Measurements from ENCODE around the gene TCP11L1. TPM values are rescaled to one million over a fixed set of nuclear protein-coding genes. Genes with fewer than 3 reads are reported as not detected.

Gene TCP11L1
- total RNA-seq, 1 experiment from 2014 or later: 22.8 TPM

DNA sequence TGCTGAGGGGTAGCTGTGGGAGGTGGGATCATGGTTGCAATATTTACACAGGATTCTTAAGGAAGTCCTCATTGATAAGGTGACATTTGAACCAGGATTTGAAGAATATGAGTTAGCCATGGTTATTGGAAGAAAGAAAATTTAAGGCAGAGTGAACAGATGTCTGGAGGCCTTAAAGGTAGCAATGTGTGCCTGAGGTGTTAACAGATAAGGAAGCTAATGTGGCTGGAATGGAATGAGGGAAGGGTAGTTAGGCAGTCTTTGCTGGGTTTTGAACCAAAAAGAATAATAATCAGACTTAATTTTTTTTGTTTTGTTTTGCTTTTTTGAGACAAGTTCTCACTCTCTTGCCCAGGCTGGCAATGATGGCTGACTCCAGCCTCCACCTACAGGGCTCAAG, 33.4 kb upstream of the TCP11L1 start:
- intact Hi-C loops (cut with micrococcal nuclease; ENCODE audit: unreplicated experiment): no loop called here
- POLR2A ChIA-PET: no interaction called here
- H3K27ac Mint-ChIP-seq (ENCODE audit: unreplicated experiment): no peak overlapping the region
- no peak overlapping the region for H3K4me3 ChIP-seq (ENCODE audit: low read depth, low read length)
- no peaks in the 10 kb centered on the region for H3K27me3 Mint-ChIP-seq (ENCODE audit: insufficient read depth, unreplicated experiment)
- no peaks in the 10 kb centered on the region for H3K9me3 ChIP-seq
- H3K4me1 Mint-ChIP-seq (ENCODE audit: low read depth, unreplicated experiment): no peaks in the 10 kb centered on the region
- no peak overlapping the region for H3K4me3 Mint-ChIP-seq (ENCODE audit: unreplicated experiment)
- H3K9me3 Mint-ChIP-seq (ENCODE audit: unreplicated experiment): no peaks in the 10 kb centered on the region
- no peak for DNase-seq
- CTCF ChIA-PET: no interaction called here
- BruUV-seq (replicated peaks): no TSS peak
- H3K36me3 ChIP-seq (ENCODE audit: control insufficient read depth, insufficient read depth, low read length): no peaks in the 10 kb centered on the region
- H3K27me3 ChIP-seq (replicated peaks; ENCODE audit: control insufficient read depth, insufficient read depth, low read length): no peaks in the 10 kb centered on the region
- H3K4me1 ChIP-seq: peaks cover 6% of the 10 kb centered on the region; the same call in 1 of the 2 replicates
- TF ChIP-seq, protein P1, sequence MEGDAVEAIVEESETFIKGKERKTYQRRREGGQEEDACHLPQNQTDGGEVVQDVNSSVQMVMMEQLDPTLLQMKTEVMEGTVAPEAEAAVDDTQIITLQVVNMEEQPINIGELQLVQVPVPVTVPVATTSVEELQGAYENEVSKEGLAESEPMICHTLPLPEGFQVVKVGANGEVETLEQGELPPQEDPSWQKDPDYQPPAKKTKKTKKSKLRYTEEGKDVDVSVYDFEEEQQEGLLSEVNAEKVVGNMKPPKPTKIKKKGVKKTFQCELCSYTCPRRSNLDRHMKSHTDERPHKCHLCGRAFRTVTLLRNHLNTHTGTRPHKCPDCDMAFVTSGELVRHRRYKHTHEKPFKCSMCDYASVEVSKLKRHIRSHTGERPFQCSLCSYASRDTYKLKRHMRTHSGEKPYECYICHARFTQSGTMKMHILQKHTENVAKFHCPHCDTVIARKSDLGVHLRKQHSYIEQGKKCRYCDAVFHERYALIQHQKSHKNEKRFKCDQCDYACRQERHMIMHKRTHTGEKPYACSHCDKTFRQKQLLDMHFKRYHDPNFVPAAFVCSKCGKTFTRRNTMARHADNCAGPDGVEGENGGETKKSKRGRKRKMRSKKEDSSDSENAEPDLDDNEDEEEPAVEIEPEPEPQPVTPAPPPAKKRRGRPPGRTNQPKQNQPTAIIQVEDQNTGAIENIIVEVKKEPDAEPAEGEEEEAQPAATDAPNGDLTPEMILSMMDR (IDR thresholded peaks at IDR 0.05; ENCODE audit: insufficient read depth in 1 of 2, low read depth in 1 of 2, low read length in 1 of 2, severe bottlenecking in 1 of 2, unreplicated experiment in 1 of 2): no peak
- H3K36me3 Mint-ChIP-seq (ENCODE audit: insufficient read depth, unreplicated experiment): no peaks in the 10 kb centered on the region

GRCh38 chr11:33013755-33014154, 25.6 kb upstream of the TCP11L1 start:
- ChIA-PET POLR2A (no interaction called here), CTCF (no interaction called here)
- Histone ChIP-seq H3K4me1 (peaks cover 26% of the 10 kb centered on the region; the same call in 1 of the 2 replicates), H3K4me3 (ENCODE audit: low read depth, low read length) (no peak overlapping the region), H3K9me3 (no peaks in the 10 kb centered on the region), H3K36me3 (ENCODE audit: control insufficient read depth, insufficient read depth, low read length) (no peaks in the 10 kb centered on the region), H3K27me3 (replicated peaks; ENCODE audit: control insufficient read depth, insufficient read depth, low read length) (no peaks in the 10 kb centered on the region)
- Mint-ChIP-seq H3K9me3 (ENCODE audit: unreplicated experiment) (no peaks in the 10 kb centered on the region), H3K27me3 (ENCODE audit: insufficient read depth, unreplicated experiment) (no peaks in the 10 kb centered on the region), H3K4me3 (ENCODE audit: unreplicated experiment) (peak overlapping the region; percentile 48), H3K36me3 (ENCODE audit: insufficient read depth, unreplicated experiment) (peaks cover 13% of the 10 kb centered on the region), H3K27ac (ENCODE audit: unreplicated experiment) (no peak overlapping the region), H3K4me1 (ENCODE audit: low read depth, unreplicated experiment) (peaks cover 17% of the 10 kb centered on the region)
- no TSS peak for BruUV-seq (replicated peaks)
- DNase-seq: no peak
- intact Hi-C loops (cut with micrococcal nuclease; ENCODE audit: unreplicated experiment): loop anchor here (2.0 kb wide), 1 partner anchor 47 kb away; no protein-coding TSS in a partner anchor
- TF ChIP-seq, protein P1 (IDR thresholded peaks at IDR 0.05; ENCODE audit: insufficient read depth in 1 of 2, low read depth in 1 of 2, low read length in 1 of 2, severe bottlenecking in 1 of 2, unreplicated experiment in 1 of 2): no peak

DNA sequence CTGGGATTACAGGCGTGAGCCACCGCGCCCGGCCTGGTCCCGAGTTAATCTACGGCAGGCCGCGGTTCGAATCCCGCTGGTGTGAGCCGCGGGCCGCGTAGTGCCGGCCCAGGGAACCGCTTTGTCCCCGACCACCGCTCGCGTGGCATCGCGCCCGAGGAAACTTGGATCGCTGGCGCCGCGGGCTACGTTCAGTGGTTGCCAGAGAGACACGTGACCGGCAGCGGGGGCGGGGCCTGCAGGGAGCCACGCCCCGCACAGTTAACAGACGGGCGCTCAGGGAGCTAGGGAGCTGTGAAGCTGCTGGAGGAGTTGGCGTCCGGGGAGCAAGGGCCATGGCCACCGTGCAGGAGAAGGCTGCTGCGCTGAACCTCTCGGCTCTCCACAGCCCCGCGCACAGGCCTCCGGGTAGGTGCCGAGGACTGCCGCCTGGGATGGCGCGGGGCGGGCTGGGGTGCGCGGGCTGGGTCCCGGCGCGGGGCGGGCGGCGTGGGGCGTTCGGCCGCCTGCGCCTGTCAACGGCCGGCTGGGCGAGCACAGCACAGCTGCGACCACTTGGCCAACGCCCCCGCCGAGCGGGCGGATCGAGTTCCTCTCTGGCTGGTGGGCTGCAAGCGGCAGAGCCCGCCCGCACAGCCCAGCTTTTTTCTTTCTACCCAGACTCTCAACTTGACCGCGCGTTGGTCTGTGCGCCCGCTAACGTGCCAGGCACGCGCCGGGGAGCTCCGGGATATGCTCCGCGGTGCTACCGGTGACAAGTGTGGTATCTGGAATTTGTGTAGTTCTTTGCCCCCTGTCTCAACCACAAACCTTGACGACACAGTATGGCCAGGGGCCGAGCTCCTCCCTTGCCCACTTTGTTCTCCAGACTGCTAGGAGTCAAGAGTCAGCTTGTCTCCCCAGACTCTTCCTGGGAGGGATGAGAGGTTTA, 23.5 kb upstream of the TCP11L1 start, which contains the start of gene DEPDC7:
Gene DEPDC7, plus strand, starts transcription at position 258 of the 931 bp plus-strand sequence. Its CDS starts 78 bp downstream, at position 336.
- intact Hi-C loops (cut with micrococcal nuclease; ENCODE audit: unreplicated experiment): loop anchor here (1.0 to 2.0 kb wide), 5 partner anchors 12 to 55 kb away; partner anchors contain the start of gene TCP11L1
- H3K4me3 Mint-ChIP-seq (ENCODE audit: unreplicated experiment): peak within 1 kb of the TSS; percentile 98
- DNase-seq: peak; percentile 94 to 96
- H3K9me3 ChIP-seq: no peaks in the 10 kb centered on the region
- TF ChIP-seq, protein P1 (IDR thresholded peaks at IDR 0.05; ENCODE audit: insufficient read depth in 1 of 2, low read depth in 1 of 2, low read length in 1 of 2, severe bottlenecking in 1 of 2, unreplicated experiment in 1 of 2): no peak
- H3K9me3 Mint-ChIP-seq (ENCODE audit: unreplicated experiment): no peaks in the 10 kb centered on the region
- peaks cover 19% of the 10 kb centered on the region for H3K4me1 Mint-ChIP-seq (ENCODE audit: low read depth, unreplicated experiment)
- no peaks in the 10 kb centered on the region for H3K27me3 Mint-ChIP-seq (ENCODE audit: insufficient read depth, unreplicated experiment)
- no peaks in the 10 kb centered on the region for H3K36me3 ChIP-seq (ENCODE audit: control insufficient read depth, insufficient read depth, low read length)
- peak within 1 kb of the TSS; percentile 73 for H3K4me3 ChIP-seq (ENCODE audit: low read depth, low read length)
- ChIA-PET POLR2A (interaction anchor here (0.6 to 1.5 kb wide), 8 partner anchors 10 to 145 kb away, joined by 3 to 31 read pairs (median 6); partner anchors contain the start of genes CSTF3 and TCP11L1), CTCF (interaction anchor here (0.7 to 1.6 kb wide), 6 partner anchors 14 to 1901 kb away, joined by 3 to 15 read pairs (median 5); partner anchors contain the start of gene TCP11L1)
- H3K36me3 Mint-ChIP-seq (ENCODE audit: insufficient read depth, unreplicated experiment): peaks cover 13% of the 10 kb centered on the region
- no peaks in the 10 kb centered on the region for H3K27me3 ChIP-seq (replicated peaks; ENCODE audit: control insufficient read depth, insufficient read depth, low read length)
- BruUV-seq (replicated peaks): no TSS peak
- peaks cover 26% of the 10 kb centered on the region; the same call in 1 of the 2 replicates for H3K4me1 ChIP-seq
- H3K27ac Mint-ChIP-seq (ENCODE audit: unreplicated experiment): peak within 1 kb of the TSS; percentile 87

Measured in Caco-2 (cell line).